Measurements from ENCODE around the gene PAF1.

DNA sequence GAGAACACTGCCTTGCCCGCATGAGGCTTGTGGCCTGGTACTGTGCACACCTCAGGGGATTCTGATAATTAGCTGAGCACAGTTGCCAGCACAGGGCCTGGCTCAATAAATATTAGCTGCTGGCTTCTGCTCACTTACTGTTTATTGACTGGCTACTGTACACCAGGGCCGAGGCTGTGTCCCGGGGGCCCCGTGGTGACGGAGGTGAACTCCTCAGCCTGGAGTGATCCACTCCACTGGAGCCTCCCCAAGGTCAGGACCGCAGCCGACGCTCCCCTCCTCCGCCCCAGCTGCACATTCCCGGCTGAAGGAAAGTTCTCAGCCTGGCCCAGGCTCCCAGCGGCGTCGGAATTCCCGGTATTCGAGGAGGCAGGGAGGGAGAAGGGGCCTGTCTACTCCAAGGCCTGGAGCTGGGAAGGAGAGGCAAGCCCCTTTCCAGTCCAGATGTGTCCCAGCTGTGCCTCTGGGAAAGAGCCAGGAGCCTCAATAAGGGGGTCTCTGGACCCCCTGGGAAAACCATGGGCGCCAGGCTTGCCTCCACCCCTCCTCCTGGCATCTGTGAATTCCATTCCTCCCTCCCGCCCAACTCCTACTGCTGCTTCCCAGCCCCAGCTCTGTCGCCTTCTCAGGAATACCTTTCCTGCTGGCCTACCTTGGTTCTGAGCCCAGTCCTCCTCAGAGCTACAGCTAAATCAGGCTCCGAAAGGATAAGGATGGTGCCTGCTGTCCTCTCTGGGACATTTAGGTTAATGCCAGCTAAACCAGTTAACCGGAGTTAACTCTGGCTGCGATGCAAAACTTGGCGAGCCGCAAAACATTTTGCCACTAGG, 37.6 kb upstream of the PAF1 start:
- TF ChIP-seq, protein P1, sequence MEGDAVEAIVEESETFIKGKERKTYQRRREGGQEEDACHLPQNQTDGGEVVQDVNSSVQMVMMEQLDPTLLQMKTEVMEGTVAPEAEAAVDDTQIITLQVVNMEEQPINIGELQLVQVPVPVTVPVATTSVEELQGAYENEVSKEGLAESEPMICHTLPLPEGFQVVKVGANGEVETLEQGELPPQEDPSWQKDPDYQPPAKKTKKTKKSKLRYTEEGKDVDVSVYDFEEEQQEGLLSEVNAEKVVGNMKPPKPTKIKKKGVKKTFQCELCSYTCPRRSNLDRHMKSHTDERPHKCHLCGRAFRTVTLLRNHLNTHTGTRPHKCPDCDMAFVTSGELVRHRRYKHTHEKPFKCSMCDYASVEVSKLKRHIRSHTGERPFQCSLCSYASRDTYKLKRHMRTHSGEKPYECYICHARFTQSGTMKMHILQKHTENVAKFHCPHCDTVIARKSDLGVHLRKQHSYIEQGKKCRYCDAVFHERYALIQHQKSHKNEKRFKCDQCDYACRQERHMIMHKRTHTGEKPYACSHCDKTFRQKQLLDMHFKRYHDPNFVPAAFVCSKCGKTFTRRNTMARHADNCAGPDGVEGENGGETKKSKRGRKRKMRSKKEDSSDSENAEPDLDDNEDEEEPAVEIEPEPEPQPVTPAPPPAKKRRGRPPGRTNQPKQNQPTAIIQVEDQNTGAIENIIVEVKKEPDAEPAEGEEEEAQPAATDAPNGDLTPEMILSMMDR (IDR thresholded peaks at IDR 0.05): no peak
- TF ChIP-seq EZH2 (IDR thresholded peaks at IDR 0.05) (no peak), EZH2phosphoT487 (IDR thresholded peaks at IDR 0.05) (no peak)

All from neural progenitor cell (in vitro differentiated cells).